Cardiac muscle cell (in vitro differentiated cells and primary cell): ENCODE results near the gene TCF15. TPM values are rescaled to one million over a fixed set of nuclear protein-coding genes. Genes with fewer than 3 reads are reported as not detected.
"Not testable (repeated sequence)": the region's sequence is repeated elsewhere in the genome, so short reads cannot be mapped to it uniquely, and the experiment has no call there.

ENCODE experiments used
- DNase-seq, 2 donors: peaks; one replicate each; pipeline versions ENCODE4 v3.0.0 to v3.0.0-alpha.2; 2010 to 2017; ENCODE audit warnings: low read depth in 1 of 2, low spot score in 1 of 2
- H3K27ac ChIP-seq: fragments of 200-600 bp; sonication (generic); 2 replicates; pipeline ENCODE4 v1.5.1; 2016
- H3K27me3 ChIP-seq: fragments of 200-600 bp; sonication (generic); 2 replicates; pipeline ENCODE4 v1.6.0; 2016; ENCODE audit warnings: control low read depth
- H3K36me3 ChIP-seq: fragments of 200-600 bp; sonication (generic); 2 replicates; pipeline ENCODE4 v1.5.1; 2016; ENCODE audit warnings: control low read depth
- H3K4me1 ChIP-seq: fragments of 200-600 bp; sonication (generic); 2 replicates; pipeline ENCODE4 v1.8.1; 2017; ENCODE audit warnings: low read depth, mild to moderate bottlenecking, mixed run types
- H3K4me3 ChIP-seq: fragments of 200-600 bp; sonication (generic); 2 replicates; pipeline ENCODE4 v1.5.1; 2016; ENCODE audit warnings: mild to moderate bottlenecking
- H3K9me3 ChIP-seq: fragments of 200-600 bp; sonication (generic); 2 replicates; pipeline ENCODE4 v1.5.1; 2017; ENCODE audit warnings: low read depth, mild to moderate bottlenecking, control low read depth
- polyA plus RNA-seq: library from polyadenylated mRNA; unstranded; fragments of >200 nt; fragmentation: Nextera tagmentation; extraction: Ambion mirVana; gene quantifications from 2 replicates; pipeline ENCODE4 v1.2.1, GENCODE V29; 2016
- total RNA-seq: library from RNA; depleted of rRNA; stranded (reverse); fragments of >200 nt; gene quantifications from 2 replicates; pipeline ENCODE4 v1.2.3, GENCODE V29; 2016
- TF ChIP-seq, protein P1 (sequence below): IDR thresholded peaks from 2 replicates; pipeline ENCODE4 v1.5.1; 2012; ENCODE audit warnings: low read depth, mild to moderate bottlenecking, low read length

Gene TCF15
- total and polyA plus RNA-seq, 2 experiments from 2014 or later, result 0.86 to 2.4 TPM

DNA sequence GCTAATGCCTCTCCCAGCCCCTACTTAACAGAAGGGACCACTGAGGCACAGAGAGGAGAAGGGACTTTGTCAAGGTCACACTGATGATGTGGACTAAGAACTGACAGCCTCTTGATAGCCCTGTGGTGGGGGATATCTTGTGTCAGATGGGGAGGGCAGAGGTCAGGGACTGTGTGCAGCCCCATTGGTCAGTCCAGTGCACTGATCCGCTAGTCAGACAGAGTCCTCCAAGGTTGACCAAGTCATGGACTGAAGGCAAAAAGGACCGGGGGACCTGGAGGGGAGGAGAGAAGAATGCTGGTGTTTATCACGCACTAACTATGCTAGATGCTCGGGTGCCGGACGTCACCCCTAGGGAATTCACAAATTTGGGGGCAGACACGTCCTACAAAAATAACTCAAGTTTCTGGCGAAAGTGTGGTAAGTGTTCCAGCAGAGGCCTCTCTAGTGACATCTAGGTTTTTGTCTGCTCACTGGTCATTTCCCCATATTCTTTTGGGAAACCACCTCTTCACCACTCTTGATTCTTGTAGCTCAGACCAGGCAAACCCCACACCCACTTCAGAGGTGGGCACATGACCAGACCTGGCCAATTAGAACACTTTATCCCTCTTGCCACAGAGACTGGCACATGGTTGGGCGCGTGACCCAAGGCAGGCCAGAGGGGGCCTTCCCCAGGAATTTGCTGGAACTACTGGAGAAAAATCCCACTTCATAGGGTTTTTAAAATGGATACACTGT, 21.0 kb downstream of the TCF15 start:
- no peaks in the 10 kb centered on the region for H3K27me3 ChIP-seq
- H3K4me1 ChIP-seq, result no peaks in the 10 kb centered on the region
- H3K4me3 ChIP-seq, result no peak overlapping the region
- H3K27ac ChIP-seq, result no peak overlapping the region
- H3K36me3 ChIP-seq, result no peaks in the 10 kb centered on the region
- H3K9me3 ChIP-seq, result no peaks in the 10 kb centered on the region
- TF ChIP-seq, protein P1, sequence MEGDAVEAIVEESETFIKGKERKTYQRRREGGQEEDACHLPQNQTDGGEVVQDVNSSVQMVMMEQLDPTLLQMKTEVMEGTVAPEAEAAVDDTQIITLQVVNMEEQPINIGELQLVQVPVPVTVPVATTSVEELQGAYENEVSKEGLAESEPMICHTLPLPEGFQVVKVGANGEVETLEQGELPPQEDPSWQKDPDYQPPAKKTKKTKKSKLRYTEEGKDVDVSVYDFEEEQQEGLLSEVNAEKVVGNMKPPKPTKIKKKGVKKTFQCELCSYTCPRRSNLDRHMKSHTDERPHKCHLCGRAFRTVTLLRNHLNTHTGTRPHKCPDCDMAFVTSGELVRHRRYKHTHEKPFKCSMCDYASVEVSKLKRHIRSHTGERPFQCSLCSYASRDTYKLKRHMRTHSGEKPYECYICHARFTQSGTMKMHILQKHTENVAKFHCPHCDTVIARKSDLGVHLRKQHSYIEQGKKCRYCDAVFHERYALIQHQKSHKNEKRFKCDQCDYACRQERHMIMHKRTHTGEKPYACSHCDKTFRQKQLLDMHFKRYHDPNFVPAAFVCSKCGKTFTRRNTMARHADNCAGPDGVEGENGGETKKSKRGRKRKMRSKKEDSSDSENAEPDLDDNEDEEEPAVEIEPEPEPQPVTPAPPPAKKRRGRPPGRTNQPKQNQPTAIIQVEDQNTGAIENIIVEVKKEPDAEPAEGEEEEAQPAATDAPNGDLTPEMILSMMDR, result no peak
- DNase-seq, result no peak

DNA sequence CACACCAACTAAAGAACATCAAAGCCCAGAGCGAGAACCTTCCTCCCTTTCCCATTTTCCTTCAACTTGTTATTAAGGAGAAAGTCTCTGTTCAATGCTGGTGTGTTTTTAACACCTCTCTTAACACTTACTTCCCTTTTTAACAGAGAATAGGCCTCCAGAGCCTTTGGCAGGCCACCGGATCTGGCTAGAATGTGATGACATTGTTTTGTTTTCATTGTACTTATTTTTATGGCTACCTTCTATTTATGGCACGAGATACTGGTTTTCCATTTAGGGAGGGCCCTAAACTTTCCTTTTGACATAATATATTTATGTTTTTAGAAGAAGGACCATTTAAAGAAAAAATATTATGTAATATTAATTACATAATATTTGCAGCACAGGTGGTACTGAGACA, 21.6 kb downstream of the TCF15 start:
- Histone ChIP-seq H3K27ac (no peak overlapping the region), H3K36me3 (no peaks in the 10 kb centered on the region), H3K27me3 (no peaks in the 10 kb centered on the region), H3K4me3 (no peak overlapping the region), H3K4me1 (no peaks in the 10 kb centered on the region), H3K9me3 (no peaks in the 10 kb centered on the region)
- TF ChIP-seq, protein P1, result no peak
- no peak for DNase-seq

DNA sequence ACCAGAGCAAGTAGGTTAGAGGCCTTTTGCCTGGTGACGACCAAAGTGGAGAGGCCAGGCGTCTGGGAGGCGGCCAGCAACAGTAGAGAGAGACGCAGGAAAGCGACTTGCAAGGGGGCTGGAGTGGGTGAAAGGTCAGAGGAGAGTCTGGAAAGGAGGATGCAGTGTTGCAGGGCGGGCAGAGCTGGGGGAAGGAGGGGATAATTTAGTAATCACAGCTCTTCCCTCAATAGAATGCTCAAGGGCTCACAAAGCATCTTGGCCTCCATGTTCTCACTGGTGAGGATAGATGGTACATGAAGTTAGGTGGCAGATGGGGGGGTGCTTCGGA, 25.2 kb downstream of the TCF15 start:
- Histone ChIP-seq H3K4me3 (no peak overlapping the region), H3K4me1 (no peaks in the 10 kb centered on the region), H3K27me3 (no peaks in the 10 kb centered on the region), H3K27ac (no peak overlapping the region), H3K9me3 (no peaks in the 10 kb centered on the region), H3K36me3 (no peaks in the 10 kb centered on the region)
- TF ChIP-seq, protein P1, result no peak
- DNase-seq, result no peak

DNA sequence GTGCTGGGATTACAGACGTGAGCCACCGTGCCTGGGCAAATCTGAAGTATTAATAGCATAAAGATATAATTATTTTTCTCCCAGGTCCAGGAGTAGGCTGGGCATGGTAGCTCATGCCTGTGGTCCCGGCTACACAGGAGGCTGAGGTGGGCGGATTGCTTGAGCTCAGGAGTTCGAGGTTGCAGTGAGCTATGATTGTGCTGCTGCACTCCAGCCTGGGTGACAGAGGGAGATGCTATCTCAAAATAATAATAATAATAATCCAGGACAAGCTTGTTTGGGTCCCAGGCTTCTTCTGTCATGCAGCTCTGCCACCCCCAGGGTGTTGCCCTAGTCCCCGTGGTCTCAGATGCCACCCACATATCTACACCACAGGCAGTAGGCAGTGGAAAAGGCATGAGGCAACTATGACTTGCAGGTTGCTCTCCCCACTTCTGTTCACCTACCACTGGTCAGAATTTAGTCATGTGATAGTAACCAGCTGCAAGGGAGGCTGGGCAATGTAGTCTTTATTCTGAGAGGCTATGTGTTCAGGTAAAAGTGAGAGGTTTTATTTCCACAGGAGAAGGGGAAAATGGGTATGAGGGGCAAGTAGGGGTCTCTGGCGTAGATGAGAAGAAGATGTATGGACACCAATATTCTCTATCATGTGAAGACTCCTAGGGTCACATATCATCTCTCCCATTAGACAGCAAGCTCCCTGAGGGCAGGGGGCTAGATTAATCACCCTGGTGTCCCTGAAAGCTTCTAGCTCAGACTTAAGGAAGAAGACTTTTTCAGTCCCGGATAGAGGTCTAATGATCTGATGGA, 25.7 kb downstream of the TCF15 start:
- Histone ChIP-seq H3K9me3 (no peaks in the 10 kb centered on the region), H3K36me3 (no peaks in the 10 kb centered on the region), H3K27ac (no peak overlapping the region), H3K4me1 (no peaks in the 10 kb centered on the region), H3K27me3 (no peaks in the 10 kb centered on the region), H3K4me3 (no peak overlapping the region)
- TF ChIP-seq, protein P1, result no peak
- DNase-seq, result peak in 1 of 2 donors; percentile 32

DNA sequence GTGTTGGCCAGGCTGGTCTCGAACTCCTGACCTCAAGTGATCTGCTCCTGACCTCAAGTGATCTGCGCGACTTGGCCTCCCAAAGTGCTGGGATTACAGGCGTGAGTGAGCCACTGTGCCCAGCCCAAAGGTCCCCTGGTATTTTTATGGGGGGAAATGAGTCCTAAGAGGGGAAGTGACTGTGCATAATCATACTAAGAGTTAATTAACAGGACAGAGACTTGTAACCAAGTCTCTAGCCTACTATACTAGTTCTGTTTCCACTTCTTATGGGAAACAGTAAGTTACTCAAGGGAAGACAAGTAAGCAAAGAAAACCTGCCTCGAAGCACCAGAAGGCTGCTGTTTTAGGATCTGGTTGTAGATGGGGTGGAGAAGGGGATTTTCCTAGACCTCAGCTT, 27.9 kb downstream of the TCF15 start:
- Histone ChIP-seq H3K27me3 (no peaks in the 10 kb centered on the region), H3K4me3 (no peak overlapping the region), H3K4me1 (no peaks in the 10 kb centered on the region), H3K36me3 (no peaks in the 10 kb centered on the region), H3K27ac (no peak overlapping the region), H3K9me3 (no peaks in the 10 kb centered on the region)
- TF ChIP-seq, protein P1, result no peak
- no peak for DNase-seq

DNA sequence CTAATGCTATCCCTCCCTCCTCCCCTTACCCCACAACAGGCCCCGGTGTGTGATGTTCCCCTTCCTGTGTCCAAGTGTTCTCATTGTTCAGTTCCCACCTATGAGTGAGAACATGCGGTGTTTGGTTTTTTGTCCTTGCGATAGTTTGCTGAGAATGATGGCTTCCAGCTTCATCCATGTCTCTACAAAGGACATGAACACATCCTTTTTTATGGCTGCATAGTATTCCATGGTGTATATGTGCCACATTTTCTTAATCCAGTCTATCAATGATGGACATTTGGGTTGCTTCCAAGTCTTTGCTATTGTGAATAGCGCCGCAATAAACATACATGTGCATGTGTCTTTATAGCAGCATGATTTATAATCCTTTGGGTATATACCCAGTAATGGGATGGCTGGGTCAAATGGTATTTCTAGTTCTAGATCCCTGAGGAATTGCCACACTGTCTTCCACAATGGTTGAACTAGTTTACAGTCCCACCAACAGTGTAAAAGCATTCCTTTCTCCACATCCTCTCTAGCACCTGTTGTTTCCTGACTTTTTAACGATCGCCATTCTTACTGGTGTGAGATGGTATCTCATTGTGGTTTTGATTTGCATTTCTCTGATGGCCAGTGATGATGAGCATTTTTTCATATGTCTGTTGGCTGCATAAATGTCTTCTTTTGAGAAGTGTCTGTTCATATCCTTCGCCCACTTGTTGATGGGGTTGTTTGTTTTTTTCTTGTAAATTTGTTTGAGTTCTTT, 31.0 kb downstream of the TCF15 start:
- not testable (repeated sequence) for DNase-seq, H3K27ac ChIP-seq, H3K4me3 ChIP-seq, H3K27me3 ChIP-seq, H3K9me3 ChIP-seq, H3K4me1 ChIP-seq, H3K36me3 ChIP-seq
